Colon (tissue), 2 donors: Measurements from ENCODE around the gene GABRD.

Experiments used
- FAIRE-seq: peaks from 2 replicates; lab custom pipeline; 2012; peaks lifted over from hg19 to GRCh38; lab: Jason Lieb, UNC
- donor health status: control.
- donor health status: control.

GABRD gene

DNA sequence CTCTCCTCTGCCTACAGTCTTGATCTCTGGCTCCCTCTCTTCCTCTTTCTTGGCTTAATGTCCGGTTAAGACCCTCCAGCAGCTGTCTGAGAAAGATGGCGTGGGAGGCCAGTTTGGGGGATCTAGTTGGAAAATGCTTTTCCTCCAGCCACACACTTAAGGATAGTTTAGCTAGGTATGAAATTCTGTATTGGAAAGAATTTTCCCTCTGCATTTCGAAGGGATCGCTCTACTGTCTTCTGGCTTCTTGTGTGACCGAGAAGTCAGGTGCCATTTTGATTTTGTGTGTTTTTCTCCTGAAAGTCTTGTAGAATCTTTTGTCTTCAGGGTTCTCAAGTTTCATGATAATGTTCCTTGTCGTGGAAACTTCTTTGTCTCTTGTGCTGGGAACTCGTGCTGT is 59.0 kb downstream of the GABRD start:
- FAIRE-seq: no peak

DNA sequence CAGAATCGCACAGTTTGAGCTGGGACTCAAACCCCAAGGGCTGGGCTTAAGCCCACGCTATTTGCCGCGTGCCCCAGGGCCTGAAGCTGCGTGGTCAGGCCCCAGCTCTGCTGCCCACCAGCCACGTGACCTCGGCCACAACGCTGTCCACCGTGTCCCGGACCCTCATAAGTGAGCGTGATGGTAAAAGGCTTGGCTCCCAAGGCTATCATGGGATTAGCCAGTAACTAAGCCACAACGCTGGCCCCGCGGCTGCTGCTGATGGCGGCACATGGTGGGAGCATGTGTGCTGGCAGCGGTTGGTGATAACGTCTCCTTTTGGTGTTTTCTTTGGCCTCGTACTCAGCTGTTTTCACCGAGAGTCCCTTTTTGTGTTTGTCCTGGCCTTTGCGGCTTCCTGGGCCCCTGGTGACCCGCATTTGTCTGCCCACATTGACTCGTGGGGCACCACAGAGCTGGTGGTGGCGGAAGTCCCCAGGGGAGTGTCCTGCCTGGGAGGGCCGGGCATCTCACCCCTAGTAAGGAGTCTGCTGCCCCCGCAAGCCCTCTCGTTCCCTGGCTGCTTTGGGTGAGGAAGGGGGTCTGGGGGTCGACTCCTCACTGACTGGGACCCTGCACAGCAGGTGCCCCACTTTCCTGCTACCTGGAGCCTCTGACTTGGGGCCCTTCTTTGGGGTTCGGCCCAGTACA is 60.4 kb downstream of the GABRD start:
- FAIRE-seq: no peak

DNA sequence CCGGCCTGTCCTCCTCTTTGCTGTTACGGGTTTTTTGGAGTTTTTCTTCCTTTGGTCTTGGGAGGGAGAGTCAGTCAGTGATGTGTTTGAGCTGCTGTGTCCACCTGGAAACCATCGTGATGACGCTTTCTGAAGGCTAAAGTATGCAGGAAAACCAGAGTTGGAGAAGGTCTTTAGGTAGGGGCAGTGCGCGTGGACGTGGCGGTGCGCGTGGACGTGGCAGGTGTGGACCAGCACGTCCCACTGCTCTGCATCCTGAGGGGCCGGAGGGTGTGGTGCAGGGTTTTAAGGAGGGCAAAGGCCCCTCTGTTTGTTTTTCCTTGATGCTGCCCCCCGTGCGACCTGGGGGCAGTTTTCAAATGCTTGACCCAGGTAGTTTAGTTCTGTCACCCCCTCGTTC is 61.0 kb downstream of the GABRD start:
- FAIRE-seq: no peak
